HG02870 (cell line): ENCODE data around the gene LINGO4.

Source experiments
- ATAC-seq: cut with Tn5 transposase; IDR thresholded peaks from one replicate; pipeline ENCODE4 v1.9.1; 2021; ENCODE audit warnings: mild to moderate bottlenecking, moderate library complexity; ENCODE audit not compliant: unreplicated experiment

The LINGO4 gene

GRCh38 chr1:151833172-151833900 is 28.1 kb upstream of the LINGO4 start:
- no peak for ATAC-seq

DNA sequence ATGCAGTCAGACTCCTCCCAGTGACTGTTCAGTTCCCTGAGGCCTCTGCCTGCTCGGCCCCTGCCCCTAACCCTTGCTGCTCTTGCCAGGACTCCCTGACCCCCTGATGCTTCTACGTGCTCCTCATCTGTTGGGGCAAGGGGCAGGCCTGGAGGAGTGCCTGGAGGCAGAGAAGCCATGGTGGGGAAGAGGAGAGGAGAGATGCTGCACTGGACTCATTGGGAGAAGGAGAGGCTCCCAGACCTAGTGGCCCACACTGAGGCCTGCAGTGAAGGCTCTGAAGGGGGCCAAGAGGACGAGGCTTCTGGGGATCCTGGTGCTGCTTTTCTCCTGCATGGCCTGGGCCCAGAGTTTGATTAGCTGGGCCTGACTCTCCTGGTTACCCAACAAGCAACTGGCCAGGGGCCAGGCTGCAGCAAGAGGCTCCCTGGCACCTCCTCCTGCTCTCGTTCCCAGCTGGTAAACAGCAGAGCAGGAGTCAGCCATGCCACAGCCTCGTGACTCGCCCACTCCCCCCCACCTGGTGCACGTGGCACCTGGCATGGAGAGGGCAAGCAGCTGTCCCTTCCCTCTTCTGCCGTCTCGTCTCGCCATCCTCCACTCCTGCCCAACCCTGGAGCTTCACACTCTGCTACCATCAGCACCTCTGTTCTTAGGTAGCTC is 27.2 kb upstream of the LINGO4 start:
- ATAC-seq: no peak

GRCh38 chr1:151831605-151832004 is 26.4 kb upstream of the LINGO4 start, which contains the start of gene RORC:
Gene RORC (minus strand): TSS chr1:151831802. CDS start chr1:151831764, 38 bp downstream.
- no peak for ATAC-seq

- no peak for ATAC-seq
These were observed 26.0 kb upstream of the LINGO4 start for GRCh38 chr1:151831256-151831591.

GRCh38 chr1:151830055-151830454 is 24.8 kb upstream of the LINGO4 start:
- ATAC-seq: no peak

GRCh38 chr1:151829352-151830046 is 24.3 kb upstream of the LINGO4 start:
- no peak for ATAC-seq

GRCh38 chr1:151828921-151829320 is 23.7 kb upstream of the LINGO4 start:
- ATAC-seq: no peak

DNA sequence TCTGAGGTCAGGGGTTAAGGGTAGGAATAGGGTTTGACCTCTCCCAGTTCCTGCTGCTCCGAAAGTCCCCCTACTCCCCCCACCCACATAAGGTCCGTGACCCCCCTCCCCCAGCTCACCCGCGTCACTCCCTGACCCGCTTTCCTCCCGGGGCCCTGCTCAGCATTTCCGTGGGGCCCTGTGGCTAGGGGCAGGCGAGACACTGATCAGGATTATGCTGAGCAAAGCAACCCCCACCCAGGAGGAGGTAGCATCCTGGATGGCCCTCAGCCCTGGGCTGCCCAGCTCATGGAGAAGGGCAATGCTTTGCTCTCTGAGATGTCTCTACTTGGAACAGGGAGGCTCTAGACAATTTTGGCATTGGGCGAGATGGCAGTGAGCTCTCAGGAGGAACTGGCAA is 22.6 kb upstream of the LINGO4 start:
- ATAC-seq: no peak

DNA sequence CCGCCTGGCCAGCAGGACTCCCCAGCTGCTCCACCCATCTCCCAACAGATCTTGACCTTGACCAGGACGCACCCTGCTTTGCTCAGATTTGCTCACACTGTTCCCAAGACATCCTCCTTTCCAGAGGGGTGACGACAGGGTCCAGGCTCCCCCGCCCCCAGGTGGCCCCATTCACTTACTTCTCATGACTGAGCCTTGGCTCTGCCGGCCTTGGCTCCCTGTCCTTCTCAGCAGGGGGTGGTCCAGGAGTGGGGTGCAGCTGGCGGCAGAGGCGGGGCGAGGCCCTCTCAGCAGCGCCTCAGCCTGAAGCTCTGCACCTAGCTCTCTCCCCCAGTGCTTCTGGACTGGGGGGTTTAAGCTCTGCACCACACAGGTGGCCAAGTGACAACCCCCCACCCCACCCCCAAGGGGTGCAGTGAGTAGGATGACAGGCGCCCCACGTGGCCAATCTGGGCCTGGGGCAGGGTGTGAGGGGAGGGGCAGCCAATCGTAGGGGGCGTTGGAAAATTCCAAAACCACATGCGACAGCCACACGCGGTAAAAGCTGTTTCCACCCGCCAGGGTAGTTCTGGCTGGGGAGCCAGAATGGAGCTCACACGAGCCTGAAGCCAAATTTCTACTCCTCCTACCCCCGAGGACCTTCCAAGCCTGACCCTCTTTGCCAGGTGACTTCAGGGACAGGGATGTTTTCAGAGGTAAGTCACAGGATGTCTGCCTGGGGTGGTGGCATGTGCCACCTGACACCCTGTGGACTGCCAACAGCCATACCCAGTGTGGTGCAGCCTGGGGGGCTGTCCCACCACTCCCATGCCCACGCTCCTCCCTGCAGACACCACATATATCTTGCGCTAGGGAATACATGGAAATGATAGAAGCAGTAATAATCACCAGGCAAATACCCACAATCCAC is 20.8 kb upstream of the LINGO4 start:
- ATAC-seq: no peak

- ATAC-seq: no peak
These were observed 20.0 kb upstream of the LINGO4 start for GRCh38 chr1:151825204-151825603.

GRCh38 chr1:151823175-151823574 is 18.0 kb upstream of the LINGO4 start:
- ATAC-seq: no peak

DNA sequence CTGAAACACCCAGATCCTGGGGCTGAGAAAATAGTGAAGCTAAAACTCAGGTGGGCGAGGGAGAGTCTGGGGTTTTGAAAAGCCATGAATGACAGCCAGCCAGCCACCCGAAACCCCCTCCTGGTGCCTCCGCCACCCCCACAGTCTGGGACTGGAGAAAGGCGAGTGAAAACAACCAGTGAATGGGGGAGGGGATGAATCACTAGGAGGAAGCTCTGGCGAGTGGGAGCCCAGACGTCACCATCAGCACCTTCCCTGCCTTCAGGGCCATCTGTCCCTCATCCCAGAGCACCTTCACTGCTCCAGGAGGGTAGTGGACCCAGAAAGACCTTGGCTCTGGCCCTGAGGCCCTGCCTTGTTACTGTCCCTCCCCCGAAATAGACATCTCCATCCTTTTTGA is 17.2 kb upstream of the LINGO4 start:
- ATAC-seq: no peak

DNA sequence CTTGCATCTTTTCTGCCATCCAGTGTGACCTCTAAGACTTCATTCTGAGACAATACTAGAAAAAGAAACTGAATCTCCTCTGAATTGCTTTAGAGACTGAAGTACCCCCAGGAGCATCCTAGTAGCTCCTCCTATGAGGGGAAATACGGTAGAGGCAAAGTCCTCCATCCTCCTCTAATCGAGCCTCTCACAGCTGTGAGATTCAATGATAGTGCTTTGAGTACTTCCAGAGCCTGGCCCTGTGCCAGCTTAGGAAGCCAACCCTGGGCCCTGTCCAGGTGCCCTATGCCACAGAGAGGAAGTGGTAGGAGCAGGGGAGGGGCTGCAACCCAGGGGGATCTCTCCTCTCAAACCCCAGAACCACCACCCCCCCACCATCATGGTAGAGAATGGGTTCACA is 15.7 kb upstream of the LINGO4 start:
- ATAC-seq: no peak

DNA sequence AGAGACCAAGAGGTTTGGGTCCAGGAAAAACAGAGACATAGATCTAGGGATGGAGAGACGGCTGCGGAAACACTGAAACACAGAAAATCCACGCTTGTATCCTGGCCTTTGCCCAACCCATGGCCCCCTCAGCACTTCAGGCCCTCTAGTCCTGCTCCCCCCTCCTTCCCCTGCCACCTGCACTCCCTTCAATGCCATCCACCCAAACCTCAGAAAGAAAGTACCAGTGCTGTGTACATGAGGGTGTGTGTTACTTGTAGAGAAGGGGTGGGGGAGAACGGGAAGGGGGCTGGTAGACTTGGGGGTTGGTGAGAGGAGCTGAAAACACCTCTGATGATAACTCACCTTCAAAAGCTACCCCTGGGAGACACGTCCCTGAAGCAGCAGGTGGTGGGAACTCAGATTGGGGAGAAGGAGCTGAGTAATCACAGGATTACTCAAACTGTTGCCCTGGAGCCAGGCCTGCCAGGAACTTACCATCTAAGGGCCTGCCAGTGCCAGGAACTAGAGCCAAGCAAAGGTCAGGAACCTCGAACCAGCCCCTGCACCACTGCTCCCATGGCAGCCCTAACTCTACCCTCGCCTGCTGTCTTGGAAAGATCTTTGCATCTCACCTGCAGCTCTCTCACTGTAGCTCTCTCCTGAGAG is 14.9 kb upstream of the LINGO4 start:
- no peak for ATAC-seq

- ATAC-seq: no peak
These were observed 14.1 kb upstream of the LINGO4 start for GRCh38 chr1:151819227-151819835.

- ATAC-seq: no peak
These were observed 12.1 kb upstream of the LINGO4 start for GRCh38 chr1:151817353-151817730.

DNA sequence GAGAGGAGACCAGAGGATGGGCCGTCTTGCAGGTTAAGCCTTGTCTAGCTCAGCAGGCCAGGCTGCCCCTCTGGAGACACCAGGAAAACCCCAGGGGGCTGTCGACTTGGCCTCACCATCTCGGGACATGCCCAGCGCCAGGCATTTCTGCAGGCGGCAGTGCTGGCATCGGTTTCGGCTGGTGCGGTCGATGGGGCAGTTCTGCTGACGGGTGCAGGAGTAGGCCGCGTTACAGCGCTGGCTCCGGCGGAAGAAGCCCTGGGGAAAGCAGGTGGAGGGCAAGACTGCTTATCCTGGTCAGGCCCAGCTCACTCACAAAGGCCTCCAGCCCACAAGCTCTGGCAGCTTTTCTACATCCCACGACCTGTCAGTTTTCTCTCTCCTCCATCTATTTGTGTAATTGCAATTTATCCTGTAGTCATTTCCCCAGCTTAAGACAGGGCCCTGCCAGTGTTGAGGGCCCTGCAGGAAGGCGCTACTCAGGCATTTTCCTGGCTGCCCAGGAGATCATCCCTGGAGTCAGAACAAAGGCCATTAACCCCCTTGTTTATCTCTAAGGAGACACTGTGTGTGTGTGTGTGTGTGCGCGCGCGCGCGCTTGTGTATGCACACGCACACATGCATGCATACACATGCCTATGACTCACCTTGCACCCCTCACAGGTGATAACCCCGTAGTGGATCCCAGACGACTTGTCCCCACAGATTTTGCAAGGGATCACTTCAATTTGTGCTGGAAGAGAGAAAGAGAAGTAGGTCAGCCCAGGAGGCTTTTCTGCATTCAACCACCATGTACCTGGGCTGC is 11.5 kb upstream of the LINGO4 start:
- ATAC-seq: no peak

- no peak for ATAC-seq
These were observed 10.6 kb upstream of the LINGO4 start for GRCh38 chr1:151815716-151816327.

DNA sequence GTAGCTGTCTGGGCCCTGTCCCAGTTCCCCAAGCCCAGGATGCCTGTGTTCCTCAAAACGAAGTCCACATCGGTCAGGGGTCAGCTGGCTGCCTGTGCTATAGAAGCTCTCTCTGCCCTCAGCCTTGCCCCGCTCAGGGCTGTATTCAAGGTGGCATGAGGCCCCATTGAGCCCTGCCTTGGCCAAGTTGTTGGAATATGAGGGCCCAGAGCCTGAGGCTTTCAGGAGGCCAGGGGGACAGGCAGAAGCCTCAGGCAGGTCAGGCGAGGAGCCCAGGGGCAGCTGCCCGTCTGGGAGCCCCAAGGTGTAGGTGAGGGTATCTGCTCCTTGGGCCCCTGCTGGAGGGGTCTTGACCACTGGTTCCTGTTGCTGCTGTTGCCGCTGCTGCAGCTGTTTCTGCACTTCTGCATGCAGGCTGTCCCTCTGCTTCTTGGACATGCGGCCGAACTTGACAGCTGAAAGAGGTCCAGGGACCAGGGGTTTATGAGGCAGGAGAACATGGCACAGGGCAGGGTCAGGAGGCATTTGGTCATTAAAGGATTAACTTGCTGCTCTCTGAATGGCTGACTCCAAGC is 9.8 kb upstream of the LINGO4 start:
- no peak for ATAC-seq
